HG03097 (cell line): ENCODE results near the gene NFATC1.

Source experiments
- ATAC-seq: cut with Tn5 transposase; IDR thresholded peaks from one replicate; pipeline ENCODE4 v1.9.1; 2021; ENCODE audit not compliant: unreplicated experiment, low FRiP score

The NFATC1 gene

DNA sequence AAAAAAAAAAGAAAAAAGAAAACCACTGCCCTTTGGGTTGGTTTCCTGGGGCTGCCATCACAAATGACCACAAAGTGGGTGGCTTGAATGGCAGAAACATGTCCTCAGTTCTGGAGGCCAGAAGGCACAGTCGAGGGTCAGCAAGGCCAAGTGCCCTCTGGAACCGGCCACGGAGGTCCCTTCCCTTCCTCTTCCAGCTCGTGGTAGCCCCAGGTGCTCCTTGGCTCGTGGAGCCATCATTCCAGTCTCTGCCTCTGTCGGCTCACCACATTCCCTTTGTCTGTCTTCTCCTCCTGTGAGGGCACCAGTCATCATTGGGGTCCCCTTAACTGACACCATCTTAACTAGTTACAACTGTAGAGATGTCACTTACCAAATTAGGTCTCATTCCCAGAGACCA is 8.5 kb upstream of the NFATC1 start:
- no peak for ATAC-seq

DNA sequence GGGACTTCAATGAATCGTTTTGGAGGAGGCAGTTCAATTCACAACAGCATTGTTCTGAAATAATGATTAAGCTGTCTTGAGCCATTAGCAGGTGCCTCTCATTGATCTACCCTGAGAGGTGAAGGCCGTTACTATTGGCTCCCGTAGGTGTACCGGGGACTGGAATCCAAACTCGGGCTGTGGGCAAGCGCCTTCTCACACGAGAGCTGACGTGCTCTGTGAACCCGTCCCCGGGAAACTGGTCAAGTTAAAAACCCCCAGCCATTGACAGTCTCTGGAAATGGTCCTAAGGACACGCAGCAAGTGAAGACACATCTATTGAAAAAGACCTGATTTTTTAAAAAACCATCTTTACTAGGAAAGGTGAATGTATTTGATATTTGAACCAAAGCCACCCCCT is 8.1 kb upstream of the NFATC1 start:
- no peak for ATAC-seq

DNA sequence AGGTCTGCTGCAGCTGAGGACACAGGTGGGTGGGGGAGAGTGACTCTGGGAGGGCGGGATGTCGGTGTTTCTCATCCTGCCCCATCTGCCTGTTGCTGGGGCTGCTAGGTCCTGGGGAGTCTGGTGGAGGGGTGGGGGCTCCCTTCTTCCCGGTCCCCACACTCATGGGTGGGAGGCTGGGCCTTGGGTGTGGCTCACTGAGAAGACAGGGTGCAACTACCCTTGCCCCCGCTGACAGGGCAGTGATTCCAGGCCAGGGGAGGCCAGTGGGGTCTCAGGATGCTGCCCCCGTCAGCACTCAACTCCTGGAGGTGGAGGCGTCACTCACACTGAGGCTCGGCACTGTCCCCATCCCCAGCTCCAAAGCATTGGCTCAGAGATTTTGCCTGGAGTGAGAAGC is 7.7 kb upstream of the NFATC1 start:
- ATAC-seq = no peak

DNA sequence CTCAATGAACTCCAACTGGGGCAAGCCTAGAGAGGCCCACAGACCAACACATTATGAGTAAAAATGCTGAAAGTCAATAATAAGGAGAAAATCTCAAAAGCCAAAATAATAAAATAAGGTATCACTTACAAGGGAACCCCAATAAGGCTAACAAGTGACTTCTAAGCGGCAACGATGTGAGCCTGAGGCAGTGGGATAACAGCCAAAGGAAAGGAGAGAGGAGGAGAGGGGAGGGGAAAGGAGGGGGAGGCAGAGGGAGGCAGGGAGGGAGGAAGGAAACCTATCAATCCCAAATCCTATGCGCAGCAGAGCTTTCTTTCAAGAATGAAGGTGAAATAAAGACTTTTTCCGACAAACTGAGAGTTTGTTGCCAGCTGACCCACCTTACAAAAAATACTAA is 6.0 kb upstream of the NFATC1 start:
- no peak for ATAC-seq

DNA sequence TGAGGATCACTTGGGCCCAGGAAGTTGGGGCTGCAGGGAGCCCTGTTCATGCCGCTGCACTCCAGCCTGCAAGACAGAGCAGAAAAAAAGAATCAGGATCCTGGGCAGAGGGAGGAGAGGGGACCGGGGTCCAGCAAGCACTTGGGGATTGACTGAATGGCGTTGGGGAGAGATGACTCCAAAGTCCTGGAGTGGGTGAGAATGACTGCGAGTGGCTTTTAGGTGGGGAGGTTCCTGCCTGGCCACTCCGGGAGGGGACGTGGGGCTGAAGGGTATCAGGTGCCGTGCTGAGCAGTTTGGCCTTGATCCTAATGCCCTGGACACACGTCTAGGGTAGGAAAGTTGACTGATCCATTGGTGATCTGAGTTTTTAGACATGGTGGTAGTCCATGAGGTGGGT is 3.5 kb upstream of the NFATC1 start:
- ATAC-seq = no peak

DNA sequence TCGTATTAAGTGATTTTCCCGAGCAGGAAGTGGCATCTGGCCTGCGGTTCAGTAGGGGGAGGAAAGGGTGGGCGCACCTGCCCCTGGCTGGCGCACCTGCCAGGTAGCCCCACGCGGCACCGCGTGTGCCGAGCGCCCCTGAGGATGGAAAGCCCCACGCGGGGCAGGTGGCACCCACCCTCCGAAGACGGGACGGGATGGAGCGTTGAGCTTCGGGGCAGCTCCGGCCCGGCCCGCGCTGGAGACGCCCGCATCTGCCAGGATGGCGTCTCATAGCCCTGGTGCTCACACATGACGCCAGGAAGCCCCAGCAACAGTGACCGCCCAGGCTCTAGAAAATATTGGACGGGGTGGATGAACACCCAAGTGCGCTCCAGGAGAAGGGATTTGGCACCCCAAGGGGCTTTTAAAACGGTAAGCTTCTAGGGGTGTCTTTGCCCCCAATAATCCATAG is 2.5 kb upstream of the NFATC1 start:
- ATAC-seq = no peak

DNA sequence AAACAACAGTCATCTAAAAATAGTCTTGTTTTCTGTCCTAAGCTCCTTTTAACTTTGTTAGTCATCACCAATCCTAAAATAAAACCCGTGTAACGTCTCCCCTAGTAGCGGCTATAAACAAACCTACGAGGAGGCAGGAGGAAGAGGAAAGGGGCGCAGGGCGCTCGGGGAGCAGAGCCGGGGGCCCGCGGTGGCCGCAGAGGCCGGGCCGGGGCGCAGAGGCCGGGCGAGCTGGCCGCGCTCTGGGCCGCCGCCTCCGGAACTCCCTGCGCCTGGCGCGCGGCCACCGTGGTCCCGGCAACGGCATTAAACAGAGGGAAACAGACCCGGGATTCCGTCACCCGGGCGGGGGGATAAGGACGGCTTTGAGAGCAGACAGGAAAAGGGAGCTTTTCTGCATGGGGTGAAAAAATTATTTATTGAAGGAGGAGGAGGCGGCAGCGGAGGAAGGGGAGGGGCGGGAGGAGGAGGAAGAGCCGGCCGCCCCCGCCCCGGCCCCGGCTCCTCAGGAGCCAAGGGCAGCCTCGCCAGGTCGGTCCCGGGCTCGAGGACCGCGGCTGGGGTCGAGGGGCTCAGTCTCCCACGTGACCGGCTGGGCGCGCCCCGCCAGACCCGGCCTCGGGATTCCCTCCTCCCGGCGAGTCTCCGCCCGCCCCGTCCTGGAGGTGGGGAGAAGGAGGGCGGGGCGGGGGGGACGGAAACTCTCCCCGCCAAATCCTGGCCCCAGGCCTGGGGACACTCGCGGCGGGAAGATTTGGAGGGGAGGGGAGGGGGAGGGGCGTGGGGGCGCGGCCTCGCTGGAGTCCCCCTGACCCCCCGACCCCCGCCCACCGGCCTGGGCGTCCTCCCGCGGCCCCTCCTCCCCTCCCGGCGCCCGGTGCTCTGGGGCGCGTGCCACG is 1.8 kb upstream of the NFATC1 start:
- ATAC-seq = no peak

DNA sequence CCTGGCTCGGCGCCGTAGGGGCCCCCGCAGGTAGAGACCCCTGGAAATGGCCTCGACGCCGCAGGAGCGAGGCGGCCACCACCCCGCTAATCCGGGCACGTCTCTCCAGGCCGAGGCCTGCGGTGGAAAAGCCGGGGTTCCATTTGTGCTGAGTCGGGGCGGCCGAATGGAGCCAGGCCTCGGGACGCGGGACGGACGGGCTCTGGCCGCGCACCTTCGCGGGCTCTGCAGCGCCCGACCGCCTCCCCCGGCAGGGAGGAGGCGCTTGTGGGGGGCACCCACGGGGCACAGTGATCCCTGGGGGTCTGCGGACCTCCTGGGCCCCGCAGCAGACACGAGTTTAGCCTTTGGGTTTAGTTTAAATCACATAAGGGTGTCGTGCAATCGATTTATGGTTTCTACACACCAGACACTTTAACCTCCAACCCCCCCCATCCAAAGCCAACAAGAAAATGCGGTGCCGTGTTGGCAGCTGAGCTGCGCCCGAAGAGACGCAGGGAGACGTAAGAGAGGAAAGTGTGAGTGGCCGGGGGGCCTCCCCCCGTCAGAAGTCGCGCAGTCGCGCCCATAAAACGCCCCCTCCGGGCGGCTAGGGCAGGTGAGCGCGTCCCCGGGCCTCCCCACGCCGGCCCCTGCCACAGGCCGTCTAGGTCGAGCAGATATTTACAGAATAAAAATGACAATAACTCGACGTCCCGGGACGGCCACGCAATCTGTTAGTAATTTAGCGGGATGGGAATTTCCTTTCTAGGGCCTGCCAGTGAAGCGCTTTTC is 1.0 kb upstream of the NFATC1 start:
- no peak for ATAC-seq

DNA sequence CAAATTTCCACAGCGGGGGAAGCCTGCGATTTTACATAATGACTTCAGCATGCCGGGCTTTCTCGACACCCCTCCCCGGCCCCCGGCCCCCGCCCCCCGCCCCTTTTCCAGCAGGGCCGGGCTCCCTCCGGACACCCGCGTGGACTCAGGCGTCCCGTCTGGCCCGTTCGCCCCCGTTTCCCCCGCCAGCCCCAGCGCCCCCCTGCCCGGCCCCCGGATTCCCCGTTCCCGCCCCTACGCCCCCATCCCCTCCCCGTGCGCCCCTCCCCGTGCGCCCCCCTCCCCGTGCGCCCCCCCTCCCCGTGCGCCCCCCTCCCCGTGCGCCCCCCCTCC is 456 bp upstream of the NFATC1 start:
- ATAC-seq = no peak

DNA sequence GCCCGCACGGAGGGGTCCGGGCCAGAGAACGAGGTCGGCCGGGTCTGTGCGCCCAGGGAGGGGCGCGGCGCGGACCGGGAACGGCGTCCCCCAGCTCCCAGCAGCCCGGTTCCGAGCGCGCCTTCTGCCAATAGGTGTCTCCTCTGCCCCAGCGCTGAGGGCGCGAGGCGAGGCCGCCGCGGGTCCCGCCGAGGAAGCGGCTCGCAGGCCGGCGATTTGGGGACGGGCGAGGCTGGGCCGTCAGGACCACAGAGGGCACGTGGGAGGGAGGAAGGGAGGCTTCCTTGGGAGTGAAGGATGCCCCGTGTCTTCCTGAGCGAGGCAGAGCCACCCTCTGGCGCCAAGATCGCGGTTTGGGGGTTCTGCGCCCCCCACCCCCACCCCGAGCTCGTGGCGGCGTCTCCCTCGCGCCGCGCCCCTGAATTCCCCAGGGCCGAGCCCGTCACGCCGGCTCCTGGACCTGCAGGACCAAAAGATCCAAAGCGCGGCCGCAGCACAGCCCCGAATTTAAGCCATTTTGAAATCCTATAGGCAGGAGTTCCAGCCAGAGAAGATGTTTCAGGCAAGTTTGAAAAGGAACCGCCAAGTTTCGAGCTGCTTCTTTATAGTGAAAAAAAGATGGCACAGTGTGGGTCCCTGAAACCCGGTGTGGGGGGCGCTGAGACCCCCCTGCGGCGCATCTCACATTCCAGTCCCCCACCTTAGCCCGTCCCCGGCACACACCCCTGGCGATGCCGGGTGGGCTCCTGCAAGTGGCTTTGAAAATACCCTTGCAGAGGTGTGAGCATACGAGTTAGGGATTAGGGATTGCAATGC is 909 bp downstream of the NFATC1 start:
- ATAC-seq = no peak

DNA sequence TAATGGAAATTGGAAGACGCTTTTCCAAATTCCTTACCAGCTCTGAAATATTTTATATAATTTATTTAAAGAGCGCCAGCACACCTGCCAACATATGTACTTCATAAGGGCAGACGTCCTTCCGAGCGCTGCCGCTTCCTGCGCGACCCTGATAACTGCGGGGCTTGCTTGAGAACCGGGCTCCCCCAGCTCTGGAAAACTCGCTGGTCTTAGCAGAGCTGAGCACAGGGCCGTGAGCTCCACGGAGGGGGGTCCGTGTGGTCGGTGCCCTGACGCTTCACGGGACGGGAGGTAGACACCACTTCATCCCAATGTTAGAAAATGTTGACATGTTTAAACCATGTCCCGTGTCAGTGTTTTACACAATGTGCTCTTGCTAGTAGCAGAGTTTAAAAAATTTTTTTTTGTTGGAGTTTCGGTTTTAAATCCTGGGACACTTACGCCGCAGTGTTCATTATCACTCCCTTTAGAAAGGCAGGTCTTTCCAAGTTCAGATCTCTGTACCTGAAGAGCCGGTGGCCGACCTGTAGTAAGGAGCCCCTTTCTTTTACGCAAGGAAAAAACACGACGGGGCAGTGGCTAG is 1.6 kb downstream of the NFATC1 start:
- ATAC-seq = no peak

DNA sequence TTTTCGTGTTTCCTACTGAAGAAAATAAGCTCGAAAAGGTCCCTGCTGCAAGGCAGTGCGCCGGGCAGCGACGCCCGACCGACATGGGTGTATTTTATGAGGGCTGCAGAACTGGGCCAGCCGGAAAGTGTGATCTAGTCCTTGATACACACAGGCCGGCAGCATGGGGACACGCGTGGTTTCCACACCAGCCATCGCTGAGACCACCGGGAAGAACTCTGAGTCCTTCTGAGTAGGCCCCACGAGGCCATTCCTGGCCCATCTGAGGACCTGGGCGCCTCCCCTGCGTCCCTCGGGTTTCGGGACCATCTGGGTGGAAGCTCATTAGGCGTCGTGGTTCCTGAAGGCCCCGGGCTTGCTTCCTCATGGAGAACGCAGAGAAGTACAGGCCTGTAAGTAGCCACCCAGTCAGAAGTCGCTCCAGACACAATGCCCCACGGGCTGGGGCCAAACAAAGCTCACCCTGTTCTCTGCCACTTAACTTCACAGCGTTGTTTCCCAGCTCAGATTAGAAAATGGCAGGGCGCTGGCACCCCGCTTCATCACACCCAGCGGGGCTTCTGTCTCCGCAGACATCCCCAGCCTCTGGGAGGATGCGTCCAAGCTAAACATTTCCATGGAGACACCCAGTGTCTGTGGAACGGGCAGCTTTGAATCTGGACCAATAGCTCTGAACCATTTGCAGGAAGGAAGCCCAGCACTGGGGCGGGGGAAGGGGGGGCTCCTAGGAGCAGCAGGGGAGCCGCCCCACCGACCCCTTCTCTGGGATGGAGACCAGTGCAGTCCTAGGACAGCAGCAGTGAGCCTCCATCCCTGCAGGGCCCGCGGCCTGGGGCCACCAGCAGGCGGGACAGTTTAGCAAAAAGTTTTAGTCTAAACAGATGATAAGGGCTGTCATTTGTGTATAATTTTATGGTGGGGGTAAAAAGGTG is 2.4 kb downstream of the NFATC1 start:
- ATAC-seq = no peak

DNA sequence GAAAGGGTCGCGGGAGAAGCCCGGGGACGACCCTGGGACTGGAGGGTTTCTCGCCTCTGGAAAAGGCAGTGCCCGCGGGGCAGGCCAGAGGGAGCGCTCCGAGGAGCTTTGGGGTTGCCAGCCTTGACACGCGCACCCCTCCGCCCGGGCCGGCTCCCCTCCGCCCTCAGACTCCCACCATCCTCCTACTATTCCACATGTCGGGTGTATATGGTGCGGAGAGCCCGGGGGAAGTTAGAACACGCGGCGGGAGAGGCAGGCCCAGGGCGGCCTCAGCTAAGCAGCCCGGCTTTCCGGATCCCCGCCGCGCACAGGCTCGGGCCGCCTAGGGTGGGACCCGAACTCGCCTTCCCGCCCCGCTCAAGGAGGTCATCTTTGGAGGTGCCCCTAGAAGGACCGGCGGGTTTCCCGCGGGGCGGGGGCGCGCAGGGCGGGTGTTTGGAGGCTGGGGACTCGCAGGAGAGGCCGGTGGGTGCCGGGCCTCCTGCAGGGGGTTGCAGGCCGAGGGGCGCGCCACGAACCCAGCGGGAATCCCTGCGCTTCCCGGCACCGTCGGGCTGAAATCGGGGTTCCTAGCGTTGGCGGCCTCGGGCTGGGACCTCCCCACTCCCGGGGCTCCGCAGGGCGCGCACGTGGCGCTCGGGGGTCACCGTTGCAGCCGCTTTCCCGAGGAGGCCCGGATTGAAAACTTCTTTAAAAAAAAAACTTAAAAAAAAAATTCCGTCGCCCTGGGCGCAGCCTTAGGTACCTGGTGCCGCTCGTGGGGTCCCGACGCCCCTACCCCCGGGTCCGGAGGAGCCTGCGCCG is 3.7 kb downstream of the NFATC1 start:
- ATAC-seq = no peak

DNA sequence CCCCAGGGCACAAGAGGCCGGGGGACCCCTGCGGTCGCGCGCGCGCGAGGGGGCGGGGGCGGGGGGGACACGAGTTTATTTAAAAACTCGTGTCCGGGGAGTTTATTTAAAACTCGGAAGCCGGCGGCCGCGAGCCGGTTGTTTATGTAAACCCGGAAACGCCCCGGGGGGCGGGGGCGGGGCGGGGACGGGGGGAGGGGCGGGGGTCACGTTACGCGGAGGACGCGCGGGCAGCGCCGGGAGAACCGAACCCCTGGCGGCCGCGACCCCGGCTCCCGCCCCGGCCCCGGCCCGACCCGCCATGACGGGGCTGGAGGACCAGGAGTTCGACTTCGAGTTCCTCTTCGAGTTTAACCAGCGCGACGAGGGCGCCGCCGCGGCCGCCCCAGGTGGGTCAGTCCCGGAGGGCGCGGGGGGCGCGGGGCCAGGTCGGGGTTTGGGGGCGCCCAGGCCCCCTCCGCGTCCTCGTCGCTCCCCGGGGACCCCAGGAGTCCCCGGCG is 4.4 kb downstream of the NFATC1 start:
- no peak for ATAC-seq

DNA sequence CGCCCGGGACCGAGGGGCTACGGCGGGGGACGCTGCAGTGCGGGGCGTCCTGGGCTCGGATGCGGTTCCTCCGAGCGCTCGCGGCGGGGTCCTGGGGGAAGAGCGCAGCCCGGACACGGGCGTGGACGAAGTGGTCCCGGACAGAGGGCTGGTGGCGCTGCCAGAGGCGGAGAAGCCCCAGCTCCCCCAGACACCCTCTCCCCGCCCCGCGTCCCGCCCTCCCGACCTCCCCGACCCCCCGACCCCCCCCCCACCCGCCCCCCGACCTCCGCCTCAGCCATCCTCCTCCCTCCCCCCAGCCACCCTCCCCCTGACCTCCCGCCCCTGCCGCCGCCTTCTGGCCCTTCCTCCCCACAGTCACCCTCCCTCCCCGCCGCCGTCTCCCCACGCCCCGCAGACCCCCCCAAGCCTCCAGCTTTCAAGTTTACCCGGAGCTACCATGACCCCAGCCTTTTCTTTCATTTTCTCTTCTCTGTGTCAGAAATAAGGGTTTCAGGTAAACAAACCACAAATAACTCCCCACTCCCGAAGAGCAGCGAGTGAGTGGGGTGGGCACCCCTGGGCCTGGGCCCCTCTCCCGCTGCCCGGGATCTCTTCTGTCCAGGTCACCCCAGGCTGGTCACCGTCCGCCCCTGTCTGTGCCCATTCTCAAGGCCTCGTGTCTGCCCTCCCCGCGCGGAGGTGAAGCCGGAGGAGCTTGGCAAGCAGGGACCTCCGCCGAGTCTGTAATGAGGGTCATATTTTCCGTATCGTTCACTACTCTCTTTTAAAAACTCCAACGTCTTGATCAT is 5.1 kb downstream of the NFATC1 start:
- ATAC-seq = no peak

DNA sequence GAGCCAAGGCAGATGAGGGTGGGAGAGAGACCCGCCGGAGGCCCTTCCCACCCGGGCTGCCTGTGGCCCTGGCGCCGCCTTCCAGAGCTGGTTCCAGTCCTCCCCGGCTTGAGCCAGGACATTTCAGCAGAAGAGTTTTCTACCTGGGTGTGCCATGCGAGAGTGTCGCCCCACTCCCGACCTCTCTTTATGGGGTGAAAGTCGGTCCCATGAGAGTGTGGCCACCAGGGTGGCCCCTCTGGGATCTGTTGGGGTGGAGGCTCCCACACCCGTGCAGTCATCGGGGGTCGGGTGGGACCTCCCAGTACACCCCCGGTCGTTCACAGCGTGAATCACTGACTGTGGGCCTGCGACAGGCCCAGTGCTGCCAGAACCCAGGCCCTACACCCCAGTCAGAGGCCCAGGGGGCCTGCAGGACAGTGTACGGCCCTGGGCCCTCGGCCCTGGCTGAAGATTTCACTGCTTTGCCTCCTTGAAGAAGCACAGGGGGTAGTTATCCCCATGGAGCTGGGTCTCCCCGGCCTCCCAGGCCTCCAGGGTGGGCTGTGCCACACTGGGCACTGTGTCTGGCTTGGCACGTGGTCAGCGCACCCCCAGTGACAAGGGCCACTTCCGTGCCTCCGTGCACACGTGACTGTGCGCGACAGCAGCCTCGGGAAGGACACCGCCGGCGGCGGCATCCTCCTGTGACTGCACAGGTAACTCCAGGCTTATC is 5.9 kb downstream of the NFATC1 start:
- no peak for ATAC-seq

DNA sequence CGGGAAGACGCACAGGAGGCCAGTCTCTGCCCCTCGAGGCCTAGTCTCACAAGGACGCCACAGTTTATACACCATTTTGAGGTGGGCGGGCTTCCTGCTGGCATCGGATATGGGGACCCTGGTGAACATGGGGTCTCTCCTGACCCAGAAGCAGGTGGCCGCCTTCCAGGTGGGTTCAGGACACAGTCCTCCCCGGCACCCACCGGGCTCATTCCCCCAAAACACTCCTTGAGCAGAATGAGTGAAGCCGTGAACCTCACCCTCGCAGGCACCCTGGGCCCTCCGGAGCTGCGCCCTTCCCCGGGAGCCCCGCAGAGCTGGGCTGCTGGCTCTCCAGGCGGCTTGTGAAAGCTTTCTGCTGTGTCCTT is 6.5 kb downstream of the NFATC1 start:
- ATAC-seq = no peak
